Measurements from ENCODE around the gene FGF12.

FGF12 gene

DNA sequence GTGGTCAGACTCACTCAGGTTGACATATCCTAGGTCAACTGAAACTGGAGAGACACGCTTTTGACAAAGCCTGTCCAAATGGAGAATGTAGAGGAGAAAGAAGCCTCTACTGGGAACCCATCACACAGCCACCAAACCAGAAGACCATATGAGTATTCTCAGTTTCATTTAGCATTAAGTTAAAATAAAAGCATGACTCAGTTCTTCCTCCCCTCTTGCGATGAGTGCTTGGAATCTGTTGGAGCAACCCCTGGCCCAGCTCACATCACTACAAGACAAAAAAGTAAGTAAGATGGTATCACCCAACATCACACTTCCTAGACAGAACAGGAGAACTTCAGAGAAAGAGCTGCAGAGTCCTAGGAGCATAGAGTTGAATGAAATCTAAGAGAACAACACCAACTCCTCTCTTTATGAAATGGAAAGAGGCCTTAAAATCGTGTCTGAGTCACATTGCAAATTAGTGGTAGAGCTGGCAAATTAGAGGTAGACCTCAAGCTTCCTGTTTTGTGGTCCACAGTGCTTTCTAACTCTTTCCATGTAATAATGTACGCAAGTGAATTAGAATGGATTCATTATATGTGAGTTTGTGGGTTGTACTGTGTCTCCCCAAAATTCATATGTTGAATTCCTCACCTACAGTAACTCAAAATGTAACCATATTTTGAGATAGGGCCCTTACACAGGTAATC, 51.2 kb downstream of the FGF12 start:
- H3K9me3 Mint-ChIP-seq: no peaks in the 10 kb centered on the region
- no peaks in the 10 kb centered on the region for H3K36me3 Mint-ChIP-seq (ENCODE audit: low read depth)

DNA sequence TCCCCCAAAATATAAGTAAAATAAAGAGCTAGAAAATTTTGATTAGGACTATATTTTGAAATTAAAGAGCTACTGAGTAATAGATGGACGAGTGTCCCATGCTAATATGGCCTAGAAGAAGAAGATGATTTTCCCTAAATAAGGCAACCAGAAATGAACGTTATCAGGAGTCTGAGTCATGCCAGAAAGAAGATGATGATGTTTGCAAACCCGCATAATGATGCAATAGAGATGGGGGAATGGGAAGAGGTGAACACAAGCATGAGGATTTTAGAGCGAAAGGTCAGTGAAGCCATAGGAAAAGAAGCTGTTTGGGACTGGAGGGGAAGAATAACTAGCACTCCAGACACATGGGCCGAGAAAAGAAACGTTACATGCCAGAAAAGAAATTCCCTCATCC, 71.7 kb downstream of the FGF12 start:
- Mint-ChIP-seq H3K27me3 (ENCODE audit: low read depth) (no peaks in the 10 kb centered on the region), H3K36me3 (ENCODE audit: low read depth) (no peaks in the 10 kb centered on the region), H3K4me1 (no peaks in the 10 kb centered on the region), H3K27ac (no peak overlapping the region), H3K9me3 (no peaks in the 10 kb centered on the region), H3K4me3 (no peak overlapping the region)
- TF ChIP-seq, protein P1, sequence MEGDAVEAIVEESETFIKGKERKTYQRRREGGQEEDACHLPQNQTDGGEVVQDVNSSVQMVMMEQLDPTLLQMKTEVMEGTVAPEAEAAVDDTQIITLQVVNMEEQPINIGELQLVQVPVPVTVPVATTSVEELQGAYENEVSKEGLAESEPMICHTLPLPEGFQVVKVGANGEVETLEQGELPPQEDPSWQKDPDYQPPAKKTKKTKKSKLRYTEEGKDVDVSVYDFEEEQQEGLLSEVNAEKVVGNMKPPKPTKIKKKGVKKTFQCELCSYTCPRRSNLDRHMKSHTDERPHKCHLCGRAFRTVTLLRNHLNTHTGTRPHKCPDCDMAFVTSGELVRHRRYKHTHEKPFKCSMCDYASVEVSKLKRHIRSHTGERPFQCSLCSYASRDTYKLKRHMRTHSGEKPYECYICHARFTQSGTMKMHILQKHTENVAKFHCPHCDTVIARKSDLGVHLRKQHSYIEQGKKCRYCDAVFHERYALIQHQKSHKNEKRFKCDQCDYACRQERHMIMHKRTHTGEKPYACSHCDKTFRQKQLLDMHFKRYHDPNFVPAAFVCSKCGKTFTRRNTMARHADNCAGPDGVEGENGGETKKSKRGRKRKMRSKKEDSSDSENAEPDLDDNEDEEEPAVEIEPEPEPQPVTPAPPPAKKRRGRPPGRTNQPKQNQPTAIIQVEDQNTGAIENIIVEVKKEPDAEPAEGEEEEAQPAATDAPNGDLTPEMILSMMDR (IDR thresholded peaks at IDR 0.05; ENCODE audit: unreplicated experiment in 3 of 3): no peak

More for the DNA sequence above, 51.2 kb downstream of the FGF12 start:
- TF ChIP-seq, protein P1 (IDR thresholded peaks at IDR 0.05; ENCODE audit: unreplicated experiment in 3 of 3): no peak
- Mint-ChIP-seq H3K27me3 (ENCODE audit: low read depth) (no peaks in the 10 kb centered on the region), H3K27ac (no peak overlapping the region), H3K4me3 (no peak overlapping the region), H3K4me1 (no peaks in the 10 kb centered on the region)

GRCh38 chr3:192655040-192655439, 72.3 kb downstream of the FGF12 start:
- Mint-ChIP-seq H3K27ac (no peak overlapping the region), H3K9me3 (no peaks in the 10 kb centered on the region), H3K36me3 (ENCODE audit: low read depth) (no peaks in the 10 kb centered on the region), H3K4me1 (no peaks in the 10 kb centered on the region), H3K4me3 (no peak overlapping the region), H3K27me3 (ENCODE audit: low read depth) (no peaks in the 10 kb centered on the region)
- TF ChIP-seq, protein P1 (IDR thresholded peaks at IDR 0.05; ENCODE audit: unreplicated experiment in 3 of 3): no peak

DNA sequence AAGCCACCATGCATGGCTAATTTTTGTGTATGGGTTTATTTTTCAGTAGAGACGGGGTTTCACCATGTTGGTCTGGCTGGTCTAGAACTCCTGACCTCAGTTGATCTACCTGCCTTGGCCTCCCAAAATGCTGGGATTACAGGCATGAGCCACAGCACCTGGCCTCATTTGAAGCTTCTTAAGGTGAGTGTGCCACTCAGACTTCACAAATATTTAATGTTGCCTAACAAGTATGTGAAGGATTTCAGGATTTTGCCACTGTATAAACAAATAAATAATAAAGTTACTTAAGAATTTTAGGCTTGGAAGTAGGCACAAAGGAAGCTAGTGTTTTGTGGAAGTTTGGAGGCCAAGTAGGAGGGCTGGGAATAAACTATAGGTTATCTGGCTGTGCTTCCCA, 73.5 kb downstream of the FGF12 start:
- Mint-ChIP-seq H3K4me3 (no peak overlapping the region), H3K27ac (no peak overlapping the region), H3K36me3 (ENCODE audit: low read depth) (no peaks in the 10 kb centered on the region), H3K27me3 (ENCODE audit: low read depth) (no peaks in the 10 kb centered on the region), H3K9me3 (no peaks in the 10 kb centered on the region), H3K4me1 (no peaks in the 10 kb centered on the region)
- TF ChIP-seq, protein P1 (IDR thresholded peaks at IDR 0.05; ENCODE audit: unreplicated experiment in 3 of 3): no peak

DNA sequence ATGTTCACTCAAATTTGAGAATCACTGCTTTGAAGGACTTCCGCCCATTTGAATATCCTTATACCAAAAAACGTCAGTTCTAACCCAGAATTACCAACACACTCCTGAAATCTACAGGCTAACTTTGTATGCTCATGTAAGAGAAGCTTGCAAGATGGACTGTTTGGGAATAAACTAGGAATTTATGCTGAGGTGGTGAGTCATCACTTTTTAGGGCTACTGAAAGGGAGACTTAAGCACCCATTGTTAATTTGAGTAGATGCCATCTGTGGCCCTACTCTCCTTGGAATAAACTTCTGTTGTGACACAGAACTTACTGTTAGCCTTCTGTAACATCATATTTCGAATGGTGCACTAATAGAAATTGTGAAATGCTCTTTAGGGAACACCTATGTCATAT, 74.6 kb downstream of the FGF12 start:
- Mint-ChIP-seq H3K4me3 (no peak overlapping the region), H3K9me3 (no peaks in the 10 kb centered on the region), H3K27me3 (ENCODE audit: low read depth) (no peaks in the 10 kb centered on the region), H3K27ac (no peak overlapping the region), H3K4me1 (no peaks in the 10 kb centered on the region), H3K36me3 (ENCODE audit: low read depth) (no peaks in the 10 kb centered on the region)
- TF ChIP-seq, protein P1 (IDR thresholded peaks at IDR 0.05; ENCODE audit: unreplicated experiment in 3 of 3): no peak

DNA sequence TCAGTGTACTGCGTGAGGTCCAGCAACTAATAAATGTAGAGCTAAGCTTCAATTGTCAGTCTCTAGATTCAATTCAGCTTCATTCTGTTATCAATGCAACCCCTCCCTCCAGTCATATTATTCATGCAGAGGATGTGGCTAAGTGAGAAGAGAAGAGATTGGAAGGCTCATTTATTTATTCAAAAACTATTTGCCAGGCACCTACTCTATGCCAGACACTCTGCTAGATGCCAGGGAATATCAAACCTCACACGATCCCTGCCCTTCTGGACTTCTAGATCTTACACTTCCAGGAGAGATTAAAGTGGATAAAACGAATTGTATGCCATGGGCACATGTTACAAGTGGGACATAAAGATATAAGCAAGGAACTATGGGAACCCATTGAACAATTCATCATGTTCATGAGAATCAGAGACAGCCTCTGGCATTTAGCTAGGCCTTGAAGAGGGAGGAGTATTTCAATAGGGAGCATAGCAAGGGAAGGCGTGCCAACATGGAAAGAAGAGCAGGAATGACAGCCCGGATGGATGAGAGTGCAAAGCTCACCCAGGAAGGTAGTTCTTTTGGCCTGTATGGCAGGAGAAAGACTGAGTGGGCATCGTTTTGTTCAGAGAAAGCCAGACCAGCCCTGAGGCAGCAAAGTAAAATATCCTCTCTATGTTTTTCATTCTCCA, 75.4 kb downstream of the FGF12 start:
- Mint-ChIP-seq H3K9me3 (no peaks in the 10 kb centered on the region), H3K27ac (no peak overlapping the region), H3K27me3 (ENCODE audit: low read depth) (no peaks in the 10 kb centered on the region), H3K4me3 (no peak overlapping the region), H3K36me3 (ENCODE audit: low read depth) (no peaks in the 10 kb centered on the region), H3K4me1 (no peaks in the 10 kb centered on the region)
- TF ChIP-seq, protein P1 (IDR thresholded peaks at IDR 0.05; ENCODE audit: unreplicated experiment in 3 of 3): no peak
